Muscle layer of duodenum (tissue), 2 donors: ENCODE results near the gene DTNB.

Experiments
- H3K27ac ChIP-seq: one replicate; pipeline ENCODE4 v1.7.0; 2013; ENCODE audit warnings: mild to moderate bottlenecking, low read length
- H3K27me3 ChIP-seq: one replicate; pipeline ENCODE4 v1.7.0; 2013; ENCODE audit warnings: low read depth, mild to moderate bottlenecking, control low read depth, low read length
- H3K36me3 ChIP-seq, 2 donors: one replicate each; pipeline ENCODE4 v1.7.0; 2013; ENCODE audit warnings: low read length in 2 of 2, control low read depth in 1 of 2, mild to moderate bottlenecking in 1 of 2; ENCODE audit not compliant: insufficient read depth in 2 of 2, control insufficient read depth in 1 of 2
- H3K4me1 ChIP-seq, 2 donors: one replicate each; pipeline ENCODE4 v1.7.0; 2013; ENCODE audit warnings: low read length in 2 of 2, mild to moderate bottlenecking in 2 of 2, control low read depth in 1 of 2, moderate library complexity in 1 of 2; ENCODE audit not compliant: insufficient read depth in 2 of 2, control insufficient read depth in 1 of 2
- H3K4me3 ChIP-seq, 2 donors: one replicate each; pipeline ENCODE4 v1.7.0; 2013; ENCODE audit warnings: low read length in 2 of 2, low read depth in 1 of 2, mild to moderate bottlenecking in 1 of 2
- H3K9me3 ChIP-seq, 2 donors: one replicate each; pipeline ENCODE4 v1.7.0; 2013; ENCODE audit warnings: low read length in 2 of 2, control low read depth in 1 of 2, mild to moderate bottlenecking in 1 of 2; ENCODE audit not compliant: control insufficient read depth in 1 of 2
- donor health status: healthy.

The DTNB gene

DNA sequence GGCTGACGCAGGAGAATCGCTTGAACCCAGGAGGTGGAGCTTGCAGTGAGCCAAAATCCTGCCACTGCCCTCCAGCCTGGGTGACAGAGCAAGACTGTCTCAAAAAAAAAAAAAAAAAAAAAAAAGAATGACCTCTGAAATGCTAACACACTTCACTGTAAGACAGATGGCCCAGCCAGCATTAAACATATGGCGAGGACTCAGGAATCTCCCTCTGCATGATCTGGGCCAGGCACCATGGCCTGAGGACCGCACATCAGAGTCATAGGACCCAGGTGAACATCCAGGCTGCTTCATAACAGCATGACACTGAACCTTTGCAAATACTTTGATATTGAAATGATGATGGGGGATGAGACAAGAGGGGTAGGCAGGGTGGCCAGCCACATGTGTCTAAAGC is 275.6 kb downstream of the DTNB start:
- Histone ChIP-seq H3K9me3 (no peaks in the 10 kb centered on the region), H3K27ac (no peak overlapping the region), H3K4me1 (no peaks in the 10 kb centered on the region), H3K36me3 (no peaks in the 10 kb centered on the region), H3K27me3 (no peaks in the 10 kb centered on the region), H3K4me3 (no peak overlapping the region)

DNA sequence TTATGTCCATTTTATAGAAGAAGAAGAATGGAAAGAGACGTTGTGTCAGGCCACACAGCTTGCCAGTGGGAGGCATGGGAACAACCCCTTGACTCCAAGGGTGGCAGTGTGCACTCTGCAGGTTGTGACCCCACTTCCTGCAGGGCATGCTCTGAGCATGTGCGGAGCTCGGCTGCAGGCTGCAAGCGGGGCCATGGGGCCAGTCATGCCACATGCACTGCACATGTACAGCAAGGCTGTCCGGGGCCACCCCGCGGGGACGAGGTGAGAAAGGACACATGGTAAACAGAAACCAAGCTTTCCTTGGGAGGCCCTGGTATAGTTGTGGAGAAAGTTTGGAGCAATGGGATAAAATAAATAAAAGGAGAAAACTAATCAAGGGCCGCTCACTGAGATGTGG is 284.2 kb downstream of the DTNB start:
- Histone ChIP-seq H3K27ac (no peak overlapping the region), H3K9me3 (no peaks in the 10 kb centered on the region), H3K27me3 (no peaks in the 10 kb centered on the region), H3K4me3 (no peak overlapping the region), H3K36me3 (no peaks in the 10 kb centered on the region), H3K4me1 (no peaks in the 10 kb centered on the region)

DNA sequence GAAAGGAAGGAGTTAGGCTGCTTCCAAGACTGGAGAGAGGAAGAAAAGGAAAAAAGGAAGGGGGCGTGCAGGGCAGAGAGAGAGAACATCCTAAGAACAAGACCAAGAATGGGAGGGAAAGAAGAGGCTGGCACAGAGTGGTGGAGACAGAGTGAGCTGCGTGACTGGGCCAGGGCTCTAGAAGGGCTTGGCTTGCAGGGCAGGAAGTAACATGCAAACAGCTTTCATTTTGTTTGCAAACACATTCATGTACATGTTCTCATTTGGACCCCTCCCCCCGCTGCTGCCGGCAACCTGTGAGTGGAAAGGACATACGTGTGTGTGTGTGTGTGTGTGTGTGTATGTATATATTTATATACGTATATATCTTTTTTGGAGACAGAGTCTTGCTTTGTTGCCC is 284.9 kb downstream of the DTNB start:
- Histone ChIP-seq H3K4me1 (no peaks in the 10 kb centered on the region), H3K4me3 (no peak overlapping the region), H3K9me3 (no peaks in the 10 kb centered on the region), H3K27me3 (no peaks in the 10 kb centered on the region), H3K27ac (no peak overlapping the region), H3K36me3 (no peaks in the 10 kb centered on the region)

DNA sequence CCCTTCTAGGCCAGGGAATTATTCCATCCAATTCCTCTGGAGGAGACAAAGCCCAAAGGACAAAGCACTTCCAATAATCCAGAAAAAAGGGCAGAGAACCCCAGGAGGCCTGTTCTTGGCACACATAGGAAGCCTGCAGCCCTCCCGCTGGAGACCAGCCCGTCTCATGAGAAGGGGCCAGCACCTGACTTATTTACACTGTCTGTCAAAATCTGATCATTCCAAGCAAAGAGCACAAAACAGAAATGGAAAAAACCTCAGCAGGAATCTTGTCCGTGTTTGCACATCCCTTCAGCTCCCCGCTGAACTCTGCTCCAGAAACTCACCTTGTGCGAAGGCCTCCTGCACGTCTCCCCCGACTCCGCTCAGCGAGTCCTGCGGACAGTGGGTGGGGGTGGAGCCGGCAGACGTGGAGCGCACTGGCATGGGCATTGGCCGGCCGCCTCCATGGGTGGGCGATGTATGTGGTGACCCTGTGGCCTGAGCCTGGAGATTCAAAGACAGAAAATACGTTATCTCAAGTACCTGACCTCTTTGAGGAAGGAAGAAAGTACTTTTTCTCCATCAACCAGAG is 285.4 kb downstream of the DTNB start:
- Histone ChIP-seq H3K4me1 (no peaks in the 10 kb centered on the region), H3K9me3 (no peaks in the 10 kb centered on the region), H3K4me3 (no peak overlapping the region), H3K36me3 (no peaks in the 10 kb centered on the region), H3K27ac (no peak overlapping the region), H3K27me3 (no peaks in the 10 kb centered on the region)

DNA sequence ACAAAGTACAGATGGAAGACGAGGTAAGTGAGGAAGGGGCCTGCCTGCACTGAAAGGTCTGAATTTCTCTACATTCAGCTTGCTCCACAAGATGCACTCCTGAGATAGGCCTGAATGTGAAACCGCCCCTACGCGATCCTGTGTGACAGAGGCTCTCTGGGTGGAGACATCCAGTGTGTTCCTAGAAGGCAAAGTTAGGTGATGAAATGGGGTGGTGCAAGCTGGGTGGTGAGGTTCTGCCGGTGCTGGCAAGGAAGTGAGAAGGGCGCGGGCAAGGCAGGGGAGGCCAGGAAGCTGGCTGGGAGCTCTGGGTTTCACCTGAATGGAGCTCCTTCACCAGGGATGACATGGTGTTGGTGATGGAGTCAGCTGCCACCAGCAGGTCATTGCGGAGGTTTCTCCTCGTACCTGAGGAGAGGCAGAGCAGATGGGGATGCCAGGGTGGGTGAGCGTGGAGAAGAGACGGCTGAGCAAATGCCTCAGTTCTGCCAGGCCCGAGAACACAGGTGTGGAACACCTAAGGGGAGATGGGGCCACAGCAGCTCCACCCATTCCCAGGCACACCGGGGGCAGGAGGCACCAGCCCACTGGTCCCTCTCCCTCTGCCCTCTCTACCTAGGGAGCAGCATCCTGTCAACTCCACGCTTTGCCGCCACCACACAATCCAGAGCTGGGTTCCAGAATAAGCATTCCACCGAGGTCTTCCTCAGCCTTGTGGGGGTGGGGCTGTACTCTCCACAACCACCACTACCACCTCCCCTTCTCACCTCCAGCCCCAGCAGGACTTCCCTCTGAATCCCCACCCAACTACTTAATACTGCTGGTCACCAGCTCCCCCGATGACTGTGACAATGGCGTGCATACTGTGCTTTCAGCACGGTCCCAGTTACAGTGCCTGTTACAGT is 286.2 kb downstream of the DTNB start:
- Histone ChIP-seq H3K36me3 (no peaks in the 10 kb centered on the region), H3K4me1 (no peaks in the 10 kb centered on the region), H3K4me3 (no peak overlapping the region), H3K27me3 (no peaks in the 10 kb centered on the region), H3K27ac (no peak overlapping the region), H3K9me3 (no peaks in the 10 kb centered on the region)

DNA sequence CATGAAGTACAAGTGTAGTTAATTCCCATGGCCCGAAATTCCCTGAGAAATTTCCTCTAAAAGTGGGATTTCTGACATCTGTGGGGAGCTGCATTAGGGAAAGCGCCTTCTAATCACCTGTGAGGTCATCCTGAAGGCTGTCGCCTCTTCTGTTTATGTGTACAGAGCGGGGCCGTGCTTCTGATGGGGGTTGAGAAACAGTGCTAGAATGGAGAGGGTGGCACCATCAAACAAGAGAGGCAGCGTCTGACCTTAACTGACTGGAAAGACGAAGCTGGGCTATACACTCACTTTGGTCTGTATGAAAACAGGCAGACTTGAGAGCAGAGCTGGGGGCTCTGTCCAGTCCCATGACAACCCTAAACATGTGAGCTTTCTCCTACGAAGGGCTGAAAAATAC is 287.5 kb downstream of the DTNB start:
- Histone ChIP-seq H3K4me3 (no peak overlapping the region), H3K9me3 (no peaks in the 10 kb centered on the region), H3K27ac (no peak overlapping the region), H3K27me3 (no peaks in the 10 kb centered on the region), H3K36me3 (no peaks in the 10 kb centered on the region), H3K4me1 (no peaks in the 10 kb centered on the region)

DNA sequence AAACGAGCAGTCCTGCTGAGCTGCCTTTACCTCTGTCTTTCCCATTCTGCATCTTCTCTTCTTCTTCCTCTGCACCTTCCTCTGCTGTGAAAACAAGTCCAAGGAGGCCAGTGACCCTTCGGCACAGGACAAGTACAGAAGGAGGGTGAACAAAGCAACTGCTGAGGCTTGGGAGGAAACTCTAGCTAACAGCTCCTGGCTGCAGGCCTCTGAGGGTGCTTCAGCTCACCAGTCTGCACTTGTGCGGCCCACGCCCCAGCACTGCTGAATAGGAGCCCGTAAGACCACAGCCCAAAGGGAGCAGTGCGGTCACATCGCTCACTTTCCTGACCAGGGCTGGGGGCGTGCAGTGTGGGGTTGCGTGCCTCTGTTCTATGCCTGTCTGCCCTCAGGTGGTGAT is 289.6 kb downstream of the DTNB start:
- H3K36me3 ChIP-seq, result no peaks in the 10 kb centered on the region

DNA sequence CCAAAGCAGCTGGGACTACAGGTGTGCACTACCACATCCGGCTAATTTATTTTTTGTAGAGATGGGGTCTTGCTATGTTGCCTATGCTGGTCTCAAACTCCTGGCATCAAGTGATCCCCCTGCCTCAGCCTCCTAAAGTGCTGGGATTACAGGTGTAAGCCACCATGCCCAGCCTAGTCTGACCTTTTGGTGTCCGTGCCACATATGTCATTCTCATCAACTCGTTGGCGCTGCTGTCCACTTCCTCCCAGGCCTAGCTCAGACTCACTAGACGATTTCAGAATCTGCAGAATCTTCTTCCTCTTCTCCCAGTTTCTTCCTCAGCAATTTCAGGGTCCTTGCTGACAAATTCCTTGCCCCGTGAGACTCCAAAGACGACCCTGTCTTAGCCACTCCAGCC is 291.9 kb downstream of the DTNB start:
- H3K27me3 ChIP-seq, result no peaks in the 10 kb centered on the region
- H3K4me1 ChIP-seq, result peaks cover 9 to 17% of the 10 kb centered on the region in 2 donors
- H3K36me3 ChIP-seq, result no peaks in the 10 kb centered on the region
- H3K27ac ChIP-seq, result no peak overlapping the region
- H3K9me3 ChIP-seq, result no peaks in the 10 kb centered on the region
- no peak overlapping the region for H3K4me3 ChIP-seq

More for the DNA sequence above, 289.6 kb downstream of the DTNB start:
- Histone ChIP-seq H3K9me3 (no peaks in the 10 kb centered on the region), H3K4me1 (peaks cover 0 to 2% of the 10 kb centered on the region in 2 donors), H3K27me3 (no peaks in the 10 kb centered on the region), H3K27ac (no peak overlapping the region), H3K4me3 (no peak overlapping the region)

DNA sequence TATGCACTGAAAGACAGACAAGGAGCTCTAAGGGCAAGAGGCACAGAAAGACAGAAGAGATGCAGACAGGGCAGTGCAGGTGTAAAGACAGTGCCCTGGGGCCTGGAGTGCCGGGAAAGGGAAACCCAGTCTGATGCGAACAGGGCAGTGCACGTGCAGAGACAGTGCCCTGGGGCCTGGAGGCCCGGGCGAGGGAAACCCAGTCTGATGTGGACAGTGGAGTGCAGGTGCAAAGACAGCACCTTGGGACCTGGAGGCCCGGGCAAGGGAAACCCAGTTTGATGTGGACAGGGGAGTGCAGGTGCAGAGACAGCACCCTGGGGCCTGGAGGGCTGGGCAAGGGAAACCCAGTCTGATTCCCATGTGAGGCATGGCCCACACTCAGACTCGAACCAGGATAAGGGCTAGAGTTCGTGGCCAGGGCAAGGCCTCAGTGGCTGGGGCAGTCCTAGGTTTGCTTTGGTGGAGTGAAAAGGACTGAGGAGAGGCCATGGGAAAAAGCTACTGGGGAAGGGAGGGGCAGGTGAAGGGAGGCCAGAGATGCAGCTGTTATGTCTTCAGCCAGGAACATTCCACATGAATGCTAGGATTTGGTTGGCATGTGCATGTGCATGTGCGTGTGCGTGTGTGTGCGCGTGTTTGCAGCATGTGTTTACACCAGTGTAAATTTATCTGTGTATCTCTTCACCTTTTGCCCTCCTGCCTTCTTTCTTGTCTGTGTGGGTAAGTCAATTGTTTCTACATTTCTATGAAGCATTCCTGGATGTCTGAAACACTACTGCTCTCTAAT is 292.6 kb downstream of the DTNB start:
- Histone ChIP-seq H3K9me3 (no peaks in the 10 kb centered on the region), H3K4me1 (peaks cover 11 to 21% of the 10 kb centered on the region in 2 donors), H3K36me3 (no peaks in the 10 kb centered on the region), H3K27me3 (no peaks in the 10 kb centered on the region), H3K27ac (no peak overlapping the region), H3K4me3 (no peak overlapping the region)

DNA sequence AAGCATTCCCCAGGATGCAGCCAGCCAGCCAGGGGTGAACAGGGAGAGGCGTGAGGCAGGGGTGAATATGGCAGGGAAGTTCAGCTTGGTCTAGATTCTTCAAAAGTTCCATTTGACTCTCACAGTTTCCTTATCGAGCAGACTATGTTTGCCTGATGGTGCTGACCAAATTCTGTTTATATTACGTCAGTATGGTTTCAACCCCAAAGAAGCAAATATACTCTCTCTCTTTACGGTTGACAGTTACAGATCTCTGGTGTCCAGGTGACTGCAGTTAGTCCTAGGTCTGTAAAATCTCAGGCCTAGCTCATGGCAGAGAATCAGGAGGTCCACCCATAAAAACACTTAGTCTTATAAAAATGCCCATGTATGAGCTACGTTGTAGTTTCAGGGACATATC is 293.4 kb downstream of the DTNB start:
- peaks cover 11 to 21% of the 10 kb centered on the region in 2 donors for H3K4me1 ChIP-seq
- no peak overlapping the region for H3K4me3 ChIP-seq
- H3K27me3 ChIP-seq, result no peaks in the 10 kb centered on the region
- no peak overlapping the region for H3K27ac ChIP-seq
- H3K36me3 ChIP-seq, result no peaks in the 10 kb centered on the region
- H3K9me3 ChIP-seq, result no peaks in the 10 kb centered on the region

DNA sequence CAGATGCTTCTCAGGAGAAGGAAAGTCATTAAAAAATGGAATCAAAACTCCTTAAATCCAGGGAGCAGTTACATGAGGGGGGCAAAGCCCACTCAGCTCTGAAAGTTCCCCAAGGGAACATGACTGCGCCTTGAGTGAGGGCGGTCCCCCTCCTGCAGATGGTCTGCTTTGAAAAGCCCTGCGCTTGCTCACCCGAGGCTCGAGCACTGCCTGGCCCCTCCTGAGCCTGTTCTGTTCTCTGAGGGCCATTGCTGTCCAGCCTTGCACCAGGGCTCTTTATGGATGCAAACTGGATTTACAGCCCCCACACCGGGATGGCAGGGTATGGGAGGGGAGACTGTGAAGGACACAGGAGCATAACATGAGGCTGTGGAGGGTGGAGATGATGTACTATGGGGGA is 293.8 kb downstream of the DTNB start:
- Histone ChIP-seq H3K4me3 (no peak overlapping the region), H3K27ac (no peak overlapping the region), H3K9me3 (no peaks in the 10 kb centered on the region), H3K36me3 (no peaks in the 10 kb centered on the region), H3K4me1 (peaks cover 11 to 21% of the 10 kb centered on the region in 2 donors), H3K27me3 (no peaks in the 10 kb centered on the region)
